ENCODE data around the gene C14orf119. TPM values are rescaled to one million over a fixed set of nuclear protein-coding genes. Genes with fewer than 3 reads are reported as not detected.

C14orf119 gene
- total RNA-seq, 1 donor from 2014 or later = 56.8 TPM

DNA sequence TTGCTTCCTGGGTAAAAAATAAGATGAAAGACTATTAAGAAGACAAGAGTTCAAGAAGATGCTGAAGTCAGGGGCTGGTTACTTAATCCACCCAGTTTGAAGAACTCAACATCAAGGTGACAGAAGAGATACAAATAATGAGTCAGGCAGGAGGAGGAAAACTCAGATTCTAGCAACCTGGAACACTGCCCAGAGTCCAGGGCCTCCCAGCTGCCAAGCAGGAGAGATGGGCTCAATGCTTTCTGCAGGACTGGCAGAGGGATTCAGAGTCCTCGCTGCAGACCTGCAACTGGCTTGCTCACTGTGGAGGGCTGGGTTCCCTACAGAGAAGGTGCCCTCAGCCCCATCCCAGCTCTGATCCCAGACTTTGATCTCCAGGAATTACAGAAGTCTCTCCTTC is 52.4 kb downstream of the C14orf119 start:
- H3K27me3 Mint-ChIP-seq (ENCODE audit: low read depth) = peaks cover 13% of the 10 kb centered on the region
- TF ChIP-seq, protein P1, sequence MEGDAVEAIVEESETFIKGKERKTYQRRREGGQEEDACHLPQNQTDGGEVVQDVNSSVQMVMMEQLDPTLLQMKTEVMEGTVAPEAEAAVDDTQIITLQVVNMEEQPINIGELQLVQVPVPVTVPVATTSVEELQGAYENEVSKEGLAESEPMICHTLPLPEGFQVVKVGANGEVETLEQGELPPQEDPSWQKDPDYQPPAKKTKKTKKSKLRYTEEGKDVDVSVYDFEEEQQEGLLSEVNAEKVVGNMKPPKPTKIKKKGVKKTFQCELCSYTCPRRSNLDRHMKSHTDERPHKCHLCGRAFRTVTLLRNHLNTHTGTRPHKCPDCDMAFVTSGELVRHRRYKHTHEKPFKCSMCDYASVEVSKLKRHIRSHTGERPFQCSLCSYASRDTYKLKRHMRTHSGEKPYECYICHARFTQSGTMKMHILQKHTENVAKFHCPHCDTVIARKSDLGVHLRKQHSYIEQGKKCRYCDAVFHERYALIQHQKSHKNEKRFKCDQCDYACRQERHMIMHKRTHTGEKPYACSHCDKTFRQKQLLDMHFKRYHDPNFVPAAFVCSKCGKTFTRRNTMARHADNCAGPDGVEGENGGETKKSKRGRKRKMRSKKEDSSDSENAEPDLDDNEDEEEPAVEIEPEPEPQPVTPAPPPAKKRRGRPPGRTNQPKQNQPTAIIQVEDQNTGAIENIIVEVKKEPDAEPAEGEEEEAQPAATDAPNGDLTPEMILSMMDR (IDR thresholded peaks at IDR 0.05) = no peak
- H3K9me3 Mint-ChIP-seq (ENCODE audit: low read depth) = peaks cover 6% of the 10 kb centered on the region
- no peak overlapping the region for H3K4me3 Mint-ChIP-seq (ENCODE audit: unreplicated experiment)
- H3K27ac Mint-ChIP-seq (ENCODE audit: unreplicated experiment) = no peak overlapping the region
- peaks cover 5% of the 10 kb centered on the region for H3K4me1 Mint-ChIP-seq (ENCODE audit: low read depth)
- no peaks in the 10 kb centered on the region for H3K36me3 Mint-ChIP-seq (ENCODE audit: low read depth)
- no peak for DNase-seq (ENCODE audit: low spot score)

DNA sequence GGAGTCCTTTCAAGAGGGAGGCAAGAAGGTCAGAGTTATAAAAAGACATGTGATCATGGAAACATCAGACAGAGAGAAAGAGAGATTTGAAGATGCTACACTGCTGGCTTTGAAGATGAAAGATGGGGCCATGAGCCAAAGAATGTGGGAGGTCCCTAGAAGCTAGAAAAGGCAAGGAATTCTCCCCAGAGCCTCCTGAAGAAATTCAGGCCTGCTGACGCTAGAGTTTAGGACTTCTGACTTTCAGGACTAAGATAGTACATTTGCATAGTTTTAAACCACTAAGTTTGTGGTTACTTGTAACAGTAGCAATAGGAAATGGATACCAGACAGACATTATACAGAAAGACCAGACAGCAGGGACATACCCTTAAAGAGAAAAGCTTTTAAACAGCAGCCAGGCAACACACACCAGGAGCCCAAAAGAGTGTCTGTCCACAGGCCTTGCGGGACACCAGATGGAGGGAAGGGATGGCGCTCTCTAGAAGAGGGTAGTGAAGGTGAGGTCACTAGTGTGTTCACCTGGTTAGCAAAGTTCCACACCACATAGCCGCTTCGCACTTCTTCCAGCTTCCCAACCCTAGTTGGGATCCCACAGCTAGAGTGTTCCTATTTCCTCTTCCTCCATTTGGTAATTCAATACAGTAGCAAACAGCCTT is 53.4 kb downstream of the C14orf119 start:
- Mint-ChIP-seq H3K27ac (ENCODE audit: unreplicated experiment) (no peak overlapping the region), H3K9me3 (ENCODE audit: low read depth) (peaks cover 6% of the 10 kb centered on the region)

DNA sequence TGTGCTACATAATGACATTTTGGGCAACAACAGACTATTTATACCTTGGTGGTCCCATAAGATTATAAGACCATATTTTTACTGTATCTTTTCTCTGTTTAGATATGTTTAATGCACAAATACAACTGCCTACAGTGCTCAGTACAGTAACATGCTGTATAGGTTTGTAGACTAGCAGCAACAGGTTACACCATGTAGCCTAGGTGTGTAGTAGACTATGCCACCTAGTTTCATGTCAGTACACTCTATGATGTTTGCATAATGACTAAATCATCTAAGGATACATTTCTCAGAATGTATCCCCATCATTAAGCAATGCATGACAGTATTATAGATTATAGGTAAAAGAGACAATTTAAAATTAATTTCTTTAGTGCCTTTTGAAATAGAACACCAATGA is 54.4 kb downstream of the C14orf119 start:
- TF ChIP-seq, protein P1 (IDR thresholded peaks at IDR 0.05) = no peak
- Mint-ChIP-seq H3K9me3 (ENCODE audit: low read depth) (peaks cover 6% of the 10 kb centered on the region), H3K36me3 (ENCODE audit: low read depth) (no peaks in the 10 kb centered on the region), H3K27ac (ENCODE audit: unreplicated experiment) (no peak overlapping the region), H3K27me3 (ENCODE audit: low read depth) (peaks cover 13% of the 10 kb centered on the region), H3K4me1 (ENCODE audit: low read depth) (peaks cover 5% of the 10 kb centered on the region), H3K4me3 (ENCODE audit: unreplicated experiment) (no peak overlapping the region)
- no peak for DNase-seq (ENCODE audit: low spot score)

More for the DNA sequence above, 53.4 kb downstream of the C14orf119 start:
- no peak overlapping the region for H3K4me3 Mint-ChIP-seq (ENCODE audit: unreplicated experiment)
- H3K36me3 Mint-ChIP-seq (ENCODE audit: low read depth) = no peaks in the 10 kb centered on the region
- H3K27me3 Mint-ChIP-seq (ENCODE audit: low read depth) = peaks cover 16% of the 10 kb centered on the region
- peaks cover 6% of the 10 kb centered on the region for H3K4me1 Mint-ChIP-seq (ENCODE audit: low read depth)
- TF ChIP-seq, protein P1 (IDR thresholded peaks at IDR 0.05) = no peak
- no peak for DNase-seq (ENCODE audit: low spot score)

Other genes with a start within 250 kb of the C14orf119 start
- 124 to 168 TPM (median 167 TPM) in 3 replicates for gene LRP10, start 223.8 kb upstream of the C14orf119 start, total RNA-seq
- 0.10 TPM in 1 of 3 replicates, not detected in the others for gene REM2, start 212.3 kb upstream of the C14orf119 start, total RNA-seq
- gene RBM23, start 176.4 kb upstream of the C14orf119 start, total RNA-seq = 51.3 to 72.0 TPM (median 53.1 TPM) in 3 replicates
- gene PRMT5, start 166.1 kb upstream of the C14orf119 start, total RNA-seq = 42.0 to 59.5 TPM (median 50.4 TPM) in 3 replicates
- 27.6 to 35.2 TPM (median 29.3 TPM) in 3 replicates for gene HAUS4, start 138.4 kb upstream of the C14orf119 start, total RNA-seq
- 56.5 to 124 TPM (median 124 TPM) in 3 replicates for gene AJUBA, start 113.0 kb upstream of the C14orf119 start, total RNA-seq
- gene C14orf93, start 85.4 kb upstream of the C14orf119 start, total RNA-seq = 6.0 to 7.6 TPM (median 6.0 TPM) in 3 replicates
- gene PSMB5, start 60.6 kb upstream of the C14orf119 start, total RNA-seq = 151 to 207 TPM (median 172 TPM) in 3 replicates
- not detected in 3 replicates for gene PSMB11, start 53.3 kb upstream of the C14orf119 start, total RNA-seq
- gene CDH24, start 38.0 kb upstream of the C14orf119 start, total RNA-seq = 9.3 to 10.6 TPM (median 10.2 TPM) in 3 replicates
- 129 to 169 TPM (median 137 TPM) in 3 replicates for gene ACIN1, start 369 bp upstream of the C14orf119 start, total RNA-seq
- not detected in 3 replicates for gene CIROP, start 9.5 kb downstream of the C14orf119 start, total RNA-seq
- gene CEBPE, start 23.8 kb downstream of the C14orf119 start, total RNA-seq = not detected in 3 replicates
- 0.31 to 0.89 TPM (median 0.45 TPM) in 3 replicates for gene SLC7A8, start 88.2 kb downstream of the C14orf119 start, total RNA-seq
- not detected in 3 replicates for gene RNF212B, start 142.4 kb downstream of the C14orf119 start, total RNA-seq
- gene HOMEZ, start 190.6 kb downstream of the C14orf119 start, total RNA-seq = 7.3 to 8.2 TPM (median 7.6 TPM) in 3 replicates
- 11.0 to 20.7 TPM (median 11.2 TPM) in 3 replicates for gene PPP1R3E, start 207.4 kb downstream of the C14orf119 start, total RNA-seq
- gene BCL2L2, start 211.3 kb downstream of the C14orf119 start, total RNA-seq = 21.8 to 34.2 TPM (median 25.9 TPM) in 3 replicates
- 135 to 182 TPM (median 136 TPM) in 3 replicates for gene PABPN1, start 226.0 kb downstream of the C14orf119 start, total RNA-seq

Data from chondrocyte (in vitro differentiated cells).